Stimulated activated effector memory CD8-positive, alpha-beta T cell treated with anti-CD3 and anti-CD28 coated beads, Interleukin-12 subunit alpha, Interleukin-12 subunit beta, amount 100 ng/mL, for 72 hours (primary cell): ENCODE results near the gene ZNF865.

Experiments
- ATAC-seq: fragments of 150-1000 bp; cut with Tn5 transposase; 2 replicates; pipeline ENCODE4 v1.10.0; 2021
- DNase-seq, 2 donors: peaks; one replicate each; pipeline ENCODE4 v3.0.0; 2021 to 2022; ENCODE audit warnings: low spot score in 2 of 2
- H3K27ac Mint-ChIP-seq: one replicate; pipeline ENCODE4 v1.8.0; 2022; ENCODE audit warnings: mild to moderate bottlenecking, mixed read lengths
- H3K36me3 Mint-ChIP-seq: one replicate; pipeline ENCODE4 v1.8.0; 2022; ENCODE audit warnings: mild to moderate bottlenecking, mixed read lengths
- H3K4me1 Mint-ChIP-seq: one replicate; pipeline ENCODE4 v1.8.0; 2022; ENCODE audit warnings: mixed read lengths
- H3K4me3 Mint-ChIP-seq: one replicate; pipeline ENCODE4 v1.8.0; 2022; ENCODE audit warnings: mild to moderate bottlenecking, mixed read lengths
- H3K9me3 Mint-ChIP-seq: one replicate; pipeline ENCODE4 v1.8.0; 2022; ENCODE audit warnings: mixed read lengths

Gene ZNF865

DNA sequence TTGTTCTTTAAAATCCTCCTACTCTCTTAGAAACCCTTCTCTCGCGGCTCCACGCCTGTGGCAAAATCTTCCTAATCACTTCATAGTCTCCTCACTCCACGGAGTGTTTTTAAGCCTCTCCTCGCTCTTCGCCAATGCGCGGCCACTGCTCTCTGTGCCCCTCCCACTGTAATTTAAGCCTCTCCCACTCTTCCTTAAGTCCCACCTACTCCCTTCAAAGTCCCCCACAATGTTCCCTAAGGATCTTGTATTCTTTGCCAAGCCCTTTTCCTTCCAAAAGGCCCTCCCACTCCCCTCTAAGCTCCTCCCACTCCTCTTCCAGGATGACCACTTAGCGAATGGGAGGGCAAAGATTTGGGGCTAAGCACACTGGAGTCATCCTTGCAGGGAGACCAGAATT lies 7.4 kb upstream of the ZNF865 start:
- peaks cover 70% of the 10 kb centered on the region for H3K36me3 Mint-ChIP-seq
- H3K27ac Mint-ChIP-seq = peak overlapping the region; percentile 32
- H3K9me3 Mint-ChIP-seq = no peaks in the 10 kb centered on the region
- peaks cover 22% of the 10 kb centered on the region for H3K4me1 Mint-ChIP-seq
- ATAC-seq (no peak), DNase-seq (no peak)
- no peak overlapping the region for H3K4me3 Mint-ChIP-seq

DNA sequence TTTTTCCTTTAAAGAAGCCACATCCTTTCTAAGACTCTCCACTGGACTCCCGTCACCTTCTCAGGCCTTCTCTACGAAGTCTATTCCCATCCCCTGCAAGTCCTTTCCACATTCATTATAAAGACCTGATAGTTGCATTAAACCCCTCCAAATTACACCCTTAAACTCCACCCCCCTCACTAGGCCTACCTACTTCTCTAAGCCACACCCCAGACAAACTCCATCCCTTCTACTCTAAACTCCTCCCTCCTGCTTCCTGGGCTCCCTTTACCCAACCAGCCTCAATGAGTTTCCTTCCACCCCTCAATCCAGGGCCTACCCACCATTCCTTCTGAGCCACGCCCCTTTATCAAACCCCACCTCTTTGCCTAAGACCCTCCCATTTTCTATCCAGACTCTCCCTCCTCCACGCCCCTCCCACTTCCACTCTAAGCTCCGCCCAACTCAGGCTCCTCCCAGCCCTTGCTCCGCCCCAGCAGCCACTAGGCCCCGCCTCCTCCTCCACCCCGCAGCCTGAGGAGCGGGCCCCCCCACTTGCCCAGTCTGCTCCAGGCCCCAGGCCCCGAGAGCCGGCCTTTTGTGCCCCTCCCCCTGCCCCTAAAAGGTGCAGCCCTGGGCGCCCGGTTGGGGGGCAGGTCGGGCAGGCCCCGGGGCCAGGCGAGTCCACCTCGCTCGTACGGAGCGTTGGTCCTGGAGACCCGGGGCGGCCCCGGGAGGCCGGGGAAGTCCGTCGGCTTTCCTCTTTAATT lies 6.6 kb upstream of the ZNF865 start:
- Mint-ChIP-seq H3K36me3 (peaks cover 64% of the 10 kb centered on the region), H3K9me3 (no peaks in the 10 kb centered on the region), H3K4me1 (peaks cover 28% of the 10 kb centered on the region), H3K27ac (peak overlapping the region; percentile 98), H3K4me3 (peak overlapping the region; percentile 88)
- peak; percentile 95 to 99 for DNase-seq
- peak; percentile 74 for ATAC-seq

DNA sequence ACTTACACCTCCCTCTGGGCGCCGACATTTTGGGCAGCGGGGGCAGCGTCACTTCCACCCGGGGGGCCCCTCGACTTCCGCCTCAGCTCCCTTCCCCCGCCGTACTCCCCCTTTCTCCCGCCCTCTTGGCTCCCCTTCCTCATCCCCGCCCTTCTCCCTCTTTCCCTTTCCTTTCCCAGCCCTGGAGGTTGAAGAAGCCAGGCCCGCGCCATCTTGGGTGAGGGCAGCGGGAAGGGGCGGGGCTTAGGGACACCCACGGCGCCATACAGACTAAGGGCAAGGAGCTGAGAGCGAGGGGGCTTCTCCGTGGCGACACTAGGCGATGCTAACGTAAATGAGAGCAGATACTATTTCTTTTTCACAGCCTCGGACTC lies 6.0 kb upstream of the ZNF865 start, which contains the start of gene FIZ1:
Gene FIZ1, minus strand, starts transcription at position 50 of the 374 bp plus-strand sequence. CDS start 1,652 bp downstream, outside the sequence.
- Mint-ChIP-seq H3K36me3 (peaks cover 61% of the 10 kb centered on the region), H3K4me3 (peak within 1 kb of the TSS; percentile 88), H3K4me1 (peaks cover 32% of the 10 kb centered on the region), H3K9me3 (no peaks in the 10 kb centered on the region), H3K27ac (peak within 1 kb of the TSS; percentile 98)
- DNase-seq = peak; percentile 89 to 98
- peak; percentile 83 for ATAC-seq

DNA sequence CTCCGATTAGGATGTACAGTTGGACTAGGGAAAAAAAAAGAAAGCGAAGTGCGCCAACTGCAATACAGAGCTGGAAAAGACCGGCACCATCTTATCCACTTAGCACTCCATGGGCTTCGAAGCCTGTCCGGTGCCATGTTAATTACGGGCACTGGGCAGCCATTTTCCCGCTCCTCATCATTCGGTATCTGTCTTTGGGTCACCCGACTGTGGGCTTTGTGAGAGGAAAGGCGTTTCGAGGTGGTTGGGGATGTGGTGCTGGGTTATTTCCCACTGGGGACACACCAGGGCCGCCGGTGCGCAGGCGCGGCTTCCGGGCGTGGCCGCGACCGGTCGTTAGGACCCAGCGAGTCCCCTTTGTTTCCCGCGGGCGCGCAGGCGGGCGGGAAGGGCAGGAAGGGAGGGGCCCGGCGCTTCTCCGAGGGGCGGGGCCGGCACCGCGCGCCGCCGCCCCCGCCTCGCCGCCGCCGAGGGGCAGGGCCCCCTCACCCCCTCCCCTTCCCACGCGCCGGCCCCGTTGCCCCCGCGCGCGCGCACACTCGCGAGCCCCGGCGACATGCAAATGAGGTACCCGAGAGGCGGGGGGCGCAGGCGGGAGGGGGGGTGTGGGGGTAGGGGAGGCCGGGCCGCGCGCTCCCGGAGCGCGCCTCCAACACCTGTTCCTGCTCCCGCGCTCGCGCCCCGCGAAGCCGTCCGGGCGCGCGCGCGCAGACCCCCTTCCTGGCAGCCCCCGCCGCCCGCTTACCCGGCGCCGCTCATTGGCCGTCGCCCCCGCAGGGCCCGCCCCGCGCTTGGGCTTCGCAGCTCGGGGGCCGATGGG lies 5.4 kb upstream of the ZNF865 start, which contains the start of gene ZNF524:
Gene ZNF524, plus strand, starts transcription at position 447 of the 820 bp plus-strand sequence. CDS start 1,825 bp downstream, outside the sequence.
- peak; percentile 78 to 95 for DNase-seq
- Mint-ChIP-seq H3K4me1 (peaks cover 37% of the 10 kb centered on the region), H3K4me3 (peak within 1 kb of the TSS; percentile 88), H3K27ac (peak within 1 kb of the TSS; percentile 98), H3K36me3 (peaks cover 59% of the 10 kb centered on the region), H3K9me3 (no peaks in the 10 kb centered on the region)
- ATAC-seq = peak; percentile 71

DNA sequence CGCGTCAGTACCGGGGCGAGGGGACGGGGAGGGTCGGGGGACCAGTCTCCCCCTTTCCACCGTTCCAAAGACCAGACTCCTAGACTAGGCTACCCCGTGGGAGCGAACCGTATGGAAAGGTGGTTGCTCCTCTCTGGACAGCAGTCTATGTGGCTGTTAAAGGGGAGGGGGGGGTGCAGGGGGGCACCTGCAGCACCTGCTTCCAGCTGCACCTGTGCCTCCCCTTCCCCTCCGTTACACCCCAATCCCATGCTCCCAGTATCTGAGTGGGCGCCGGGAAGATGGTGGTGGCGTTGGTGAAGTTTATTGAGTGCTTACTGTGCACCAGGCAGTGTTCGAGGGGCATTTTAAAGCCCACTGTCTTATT lies 4.8 kb upstream of the ZNF865 start:
- no peak for DNase-seq
- Mint-ChIP-seq H3K4me1 (peaks cover 37% of the 10 kb centered on the region), H3K36me3 (peaks cover 54% of the 10 kb centered on the region), H3K9me3 (no peaks in the 10 kb centered on the region), H3K27ac (peak overlapping the region; percentile 79), H3K4me3 (peak overlapping the region; percentile 88)
- no peak for ATAC-seq

DNA sequence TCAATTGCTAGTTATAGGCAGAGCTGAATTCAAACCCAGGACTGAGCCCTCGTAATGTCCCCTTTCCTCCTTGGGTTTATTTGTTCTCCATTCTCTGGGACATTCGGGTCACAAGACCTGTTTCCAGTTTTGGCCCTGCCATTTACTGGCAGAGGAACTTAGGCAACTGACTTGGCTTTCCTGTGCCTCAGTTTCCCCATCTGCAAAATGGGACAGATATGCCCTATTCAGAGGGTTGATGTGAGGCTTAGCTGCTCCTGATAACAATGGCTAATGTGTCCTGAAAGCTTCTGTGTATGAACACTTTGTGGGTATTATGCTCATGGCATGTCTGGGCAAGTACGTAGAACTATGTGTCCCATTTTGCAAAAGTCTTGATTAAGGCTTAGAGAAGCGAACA lies 4.4 kb upstream of the ZNF865 start:
- no peak for DNase-seq

DNA sequence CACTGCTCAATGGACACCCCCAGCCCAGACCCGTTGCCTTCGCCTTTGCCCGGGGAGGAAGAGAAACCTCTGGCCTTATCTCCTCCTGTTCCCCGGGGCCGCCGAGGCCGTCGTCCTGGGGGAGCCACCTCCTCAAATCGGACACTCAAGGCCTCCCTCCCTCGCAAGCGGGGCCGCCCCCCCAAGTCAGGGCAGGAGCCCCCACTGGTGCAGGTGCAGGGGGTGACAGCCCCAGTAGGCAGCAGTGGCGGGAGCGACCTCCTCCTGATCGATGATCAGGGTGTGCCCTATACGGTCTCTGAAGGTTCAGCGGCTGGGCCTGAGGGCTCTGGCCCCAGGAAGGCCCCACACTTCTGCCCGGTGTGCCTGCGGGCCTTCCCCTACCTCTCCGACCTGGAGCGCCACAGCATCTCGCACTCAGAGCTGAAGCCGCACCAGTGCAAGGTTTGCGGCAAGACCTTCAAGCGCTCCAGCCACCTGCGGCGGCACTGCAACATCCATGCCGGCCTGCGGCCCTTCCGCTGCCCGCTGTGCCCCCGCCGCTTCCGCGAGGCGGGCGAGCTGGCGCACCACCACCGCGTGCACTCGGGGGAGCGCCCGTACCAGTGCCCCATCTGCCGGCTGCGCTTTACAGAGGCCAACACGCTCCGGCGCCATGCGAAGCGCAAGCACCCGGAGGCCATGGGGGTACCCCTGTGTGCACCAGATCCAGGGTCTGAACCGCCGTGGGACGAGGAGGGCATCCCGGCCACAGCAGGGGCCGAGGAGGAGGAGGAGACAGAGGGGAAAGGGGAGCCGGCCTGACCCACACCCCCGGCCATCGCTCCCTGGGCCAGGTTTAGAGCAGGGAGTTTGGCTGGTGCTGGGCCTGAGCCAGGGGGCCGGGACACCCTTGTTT lies 3.1 kb upstream of the ZNF865 start:
- peaks cover 54% of the 10 kb centered on the region for H3K4me1 Mint-ChIP-seq
- no peak for ATAC-seq
- peaks cover 59% of the 10 kb centered on the region for H3K36me3 Mint-ChIP-seq
- no peak overlapping the region for H3K27ac Mint-ChIP-seq
- no peaks in the 10 kb centered on the region for H3K9me3 Mint-ChIP-seq
- H3K4me3 Mint-ChIP-seq = peak overlapping the region; percentile 88
- no peak for DNase-seq

More for the DNA sequence above, 4.4 kb upstream of the ZNF865 start:
- H3K27ac Mint-ChIP-seq = peak overlapping the region; percentile 79
- H3K9me3 Mint-ChIP-seq = no peaks in the 10 kb centered on the region
- H3K36me3 Mint-ChIP-seq = peaks cover 55% of the 10 kb centered on the region
- ATAC-seq = no peak
- peaks cover 41% of the 10 kb centered on the region for H3K4me1 Mint-ChIP-seq
- peak overlapping the region; percentile 88 for H3K4me3 Mint-ChIP-seq

DNA sequence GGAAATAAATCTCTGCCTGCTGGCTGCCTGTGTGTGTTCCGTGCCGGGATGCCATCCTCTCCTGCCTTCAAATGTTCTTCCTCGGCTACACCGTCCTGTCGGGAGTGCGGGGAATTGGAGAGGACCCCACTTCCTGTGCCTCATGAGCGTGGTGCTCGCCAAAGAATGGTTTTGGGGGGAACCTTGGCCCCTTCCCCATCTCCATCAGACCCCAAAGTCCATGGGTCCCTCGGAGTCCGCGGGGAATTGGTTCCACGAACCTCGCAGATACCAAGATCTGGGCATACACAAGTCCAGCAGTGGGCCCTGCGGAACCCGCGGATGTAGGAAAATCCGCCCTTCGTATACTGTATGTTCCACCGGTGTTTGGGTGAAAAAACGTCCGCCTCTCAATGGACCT lies 2.3 kb upstream of the ZNF865 start:
- Mint-ChIP-seq H3K27ac (peak overlapping the region; percentile 94), H3K4me1 (peaks cover 61% of the 10 kb centered on the region), H3K36me3 (peaks cover 60% of the 10 kb centered on the region), H3K4me3 (peak overlapping the region; percentile 91), H3K9me3 (no peaks in the 10 kb centered on the region)
- DNase-seq = no peak
- ATAC-seq = no peak

DNA sequence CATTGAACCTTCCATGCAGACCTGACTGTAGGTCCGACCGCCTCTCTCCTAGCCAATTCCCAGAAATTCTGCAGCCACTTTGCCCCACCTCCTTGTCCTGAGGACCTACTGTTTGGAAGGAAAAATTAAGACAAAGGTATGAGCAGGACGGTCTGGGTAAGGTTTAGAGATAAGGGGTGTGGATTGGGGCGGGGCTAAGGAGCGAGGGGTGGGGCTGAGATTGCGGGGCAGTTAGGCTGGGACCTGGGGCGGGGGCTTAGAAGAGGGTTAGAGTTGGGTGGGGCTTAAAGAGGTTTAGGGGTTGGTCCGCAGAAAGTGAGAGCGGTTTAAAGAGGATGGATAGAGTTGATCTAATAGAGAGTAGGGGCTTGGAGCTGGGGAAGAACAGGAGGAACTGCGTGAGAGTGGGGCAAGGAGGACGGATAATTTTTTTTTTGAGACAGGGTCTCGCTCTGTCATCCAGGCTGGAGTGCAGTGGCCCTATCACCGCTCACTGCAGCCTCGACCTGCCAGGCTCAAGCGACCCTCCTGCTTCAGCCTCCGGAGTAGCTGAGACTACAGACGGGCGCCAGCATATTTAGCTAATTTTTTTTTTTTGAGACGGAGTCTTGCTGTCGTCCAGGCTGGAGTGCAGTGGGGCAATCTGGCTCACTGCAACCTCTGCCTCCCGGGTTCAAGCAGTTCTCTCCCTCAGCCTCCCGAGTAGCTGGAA lies 1.7 kb upstream of the ZNF865 start:
- no peak for DNase-seq
- no peak for ATAC-seq
- H3K4me1 Mint-ChIP-seq = peaks cover 63% of the 10 kb centered on the region
- H3K9me3 Mint-ChIP-seq = no peaks in the 10 kb centered on the region
- H3K4me3 Mint-ChIP-seq = peak overlapping the region; percentile 91
- peak overlapping the region; percentile 94 for H3K27ac Mint-ChIP-seq
- peaks cover 55% of the 10 kb centered on the region for H3K36me3 Mint-ChIP-seq

DNA sequence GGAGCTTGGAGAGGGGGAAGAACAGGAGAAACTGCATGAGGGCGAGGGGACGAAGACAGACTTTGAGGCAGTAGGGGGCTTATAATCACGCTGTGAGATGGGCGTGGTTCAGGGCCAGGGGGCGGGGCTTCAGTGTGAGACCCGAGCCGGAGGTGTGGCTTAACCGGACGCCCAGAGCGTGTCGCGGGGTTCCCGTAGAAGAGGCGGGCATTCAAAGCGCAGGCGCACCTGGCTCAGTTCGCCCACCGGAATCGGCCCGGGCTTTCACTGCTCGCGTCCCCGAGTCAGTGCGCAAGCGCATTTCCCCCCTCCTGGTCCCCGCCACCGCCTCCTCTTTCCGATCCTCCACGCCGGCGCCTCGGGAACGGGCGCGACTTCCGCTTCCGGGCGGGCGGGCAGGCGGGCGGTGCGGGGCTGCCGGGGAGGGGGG lies 225 bp upstream of the ZNF865 start:
- Mint-ChIP-seq H3K9me3 (no peaks in the 10 kb centered on the region), H3K27ac (peak overlapping the region; percentile 94), H3K36me3 (peaks cover 51% of the 10 kb centered on the region), H3K4me3 (peak overlapping the region; percentile 91), H3K4me1 (peaks cover 69% of the 10 kb centered on the region)
- peak; percentile 98 to 99 for DNase-seq
- peak; percentile 84 for ATAC-seq

DNA sequence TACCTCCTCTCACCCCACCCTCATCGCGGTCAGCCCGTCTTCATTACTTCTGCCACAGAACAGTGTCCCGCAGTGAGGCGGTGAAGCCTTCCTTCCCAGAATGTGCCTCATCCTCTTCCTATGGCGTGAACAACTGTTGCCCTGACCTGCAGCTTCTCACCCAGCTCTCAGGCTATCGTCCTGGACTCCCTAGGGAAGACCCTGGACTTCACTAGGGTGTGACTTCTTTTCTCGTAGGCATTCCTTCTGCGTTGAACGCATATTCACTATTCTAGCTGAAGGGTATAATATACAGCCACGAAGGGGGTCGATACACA lies 982 bp downstream of the ZNF865 start:
- Mint-ChIP-seq H3K4me3 (peak overlapping the region; percentile 91), H3K4me1 (peaks cover 73% of the 10 kb centered on the region), H3K9me3 (no peaks in the 10 kb centered on the region), H3K36me3 (peaks cover 44% of the 10 kb centered on the region), H3K27ac (peak overlapping the region; percentile 94)
- ATAC-seq (no peak), DNase-seq (no peak)

DNA sequence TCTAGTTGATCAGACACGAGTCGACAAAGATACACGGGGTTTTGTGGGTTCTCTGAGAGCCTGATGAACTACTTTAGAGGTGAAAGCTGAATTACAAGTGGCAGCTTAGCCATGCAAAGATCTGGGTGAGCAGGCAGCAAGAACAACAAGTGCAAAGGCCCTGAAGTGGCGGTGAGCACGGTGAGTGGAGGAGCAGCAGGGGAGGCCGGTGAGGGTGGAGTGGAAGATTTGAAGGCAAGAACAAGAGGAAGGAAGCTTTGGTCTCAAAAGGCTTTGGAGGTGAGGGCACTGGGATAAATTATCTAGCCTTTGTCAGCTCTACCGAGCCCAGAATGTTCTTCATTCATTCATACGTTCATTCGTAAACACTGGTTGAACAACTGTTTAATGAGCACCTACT lies 1.4 kb downstream of the ZNF865 start:
- Mint-ChIP-seq H3K4me1 (peaks cover 73% of the 10 kb centered on the region), H3K27ac (peak overlapping the region; percentile 94), H3K4me3 (peak overlapping the region; percentile 91), H3K9me3 (no peaks in the 10 kb centered on the region), H3K36me3 (peaks cover 40% of the 10 kb centered on the region)
- DNase-seq = no peak
- no peak for ATAC-seq

DNA sequence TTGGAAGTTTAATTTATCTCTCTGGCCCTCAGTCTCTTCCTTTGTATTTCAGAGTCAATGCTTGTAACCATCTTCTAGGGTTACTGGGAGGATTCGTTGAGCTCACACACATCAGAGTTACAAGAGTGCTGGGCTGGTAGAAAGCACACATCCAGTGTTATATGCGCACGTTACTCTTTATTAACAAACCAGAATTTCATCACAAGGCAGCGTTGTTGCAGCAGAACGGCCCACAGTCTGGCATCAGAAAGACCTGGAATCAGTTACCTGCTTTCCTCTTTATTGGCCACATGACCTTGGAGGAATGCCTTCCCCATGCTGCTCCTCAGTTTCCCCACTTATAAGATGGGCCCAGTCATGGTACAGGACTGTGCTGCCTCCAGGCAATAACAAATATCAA lies 3.9 kb downstream of the ZNF865 start:
- Mint-ChIP-seq H3K9me3 (no peaks in the 10 kb centered on the region), H3K27ac (no peak overlapping the region), H3K4me1 (peaks cover 75% of the 10 kb centered on the region), H3K4me3 (no peak overlapping the region), H3K36me3 (peaks cover 37% of the 10 kb centered on the region)
- ATAC-seq (no peak), DNase-seq (no peak)

DNA sequence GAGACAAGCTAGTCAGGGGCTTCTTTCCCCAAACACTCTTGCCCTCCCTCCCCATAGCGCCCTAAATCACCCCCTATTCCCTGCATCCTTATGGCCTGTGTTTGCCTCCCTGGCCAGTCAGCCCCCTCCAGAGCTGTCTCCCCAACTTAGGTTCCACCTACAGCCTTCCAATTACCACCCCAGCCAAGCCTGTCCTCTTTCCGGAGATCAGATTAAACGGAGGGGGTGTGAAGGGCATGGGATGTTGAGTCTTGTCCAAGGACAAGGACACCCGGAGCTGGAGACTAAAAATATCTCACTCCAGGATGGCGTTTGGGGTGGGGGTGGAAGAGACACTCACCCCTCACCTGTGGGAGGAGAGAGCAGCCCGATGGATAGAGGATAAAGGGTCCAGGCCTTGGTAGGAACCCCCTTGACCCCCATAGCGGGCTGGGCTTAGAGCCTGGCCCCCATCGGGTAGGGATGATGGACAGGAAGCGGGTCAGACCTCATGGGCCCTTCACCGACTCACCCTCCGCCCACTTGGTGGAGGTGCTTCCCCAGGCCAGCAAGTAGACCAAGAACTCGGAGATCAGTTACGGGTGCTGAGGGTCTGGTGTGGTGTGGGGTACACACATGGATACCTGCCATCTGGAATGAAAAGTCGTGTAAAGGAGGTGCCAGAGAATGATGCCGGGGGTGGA lies 6.0 kb downstream of the ZNF865 start:
- peaks cover 27% of the 10 kb centered on the region for H3K36me3 Mint-ChIP-seq
- ATAC-seq = no peak
- H3K27ac Mint-ChIP-seq = peak overlapping the region; percentile 83
- H3K4me1 Mint-ChIP-seq = peaks cover 61% of the 10 kb centered on the region
- no peaks in the 10 kb centered on the region for H3K9me3 Mint-ChIP-seq
- no peak for DNase-seq
- H3K4me3 Mint-ChIP-seq = no peak overlapping the region
